GM23248 (cell line): ENCODE results near the gene CDC7. TPM values are rescaled to one million over a fixed set of nuclear protein-coding genes. Genes with fewer than 3 reads are reported as not detected.

ENCODE experiments used
- DNase-seq: peaks from one replicate; pipeline ENCODE4 v3.0.0-alpha.2; 2015
- H2AFZ ChIP-seq: fragments of 200-600 bp; sonication (generic); 2 replicates; pipeline ENCODE4 v1.6.1; 2016; ENCODE audit warnings: antibody characterized with exemption
- H3F3A ChIP-seq: fragments of 200-600 bp; sonication (generic); 2 replicates; pipeline ENCODE4 v1.6.1; 2016; ENCODE audit warnings: mild to moderate bottlenecking, antibody characterized with exemption, mixed run types; ENCODE audit not compliant: insufficient read depth
- H3K27ac ChIP-seq: fragments of 200-600 bp; sonication (generic); 2 replicates; pipeline ENCODE4 v1.5.1; 2016; ENCODE audit warnings: mild to moderate bottlenecking
- H3K27me3 ChIP-seq: fragments of 200-600 bp; sonication (generic); replicated peaks from 2 replicates; pipeline ENCODE4 v1.6.1; 2016; ENCODE audit warnings: mild to moderate bottlenecking; ENCODE audit not compliant: insufficient read depth
- H3K36me3 ChIP-seq: fragments of 200-600 bp; sonication (generic); 2 replicates; pipeline ENCODE4 v1.6.1; 2016; ENCODE audit warnings: low read depth, mild to moderate bottlenecking
- H3K4me1 ChIP-seq: fragments of 200-600 bp; sonication (generic); 2 replicates; pipeline ENCODE4 v1.6.1; 2016; ENCODE audit warnings: mild to moderate bottlenecking; ENCODE audit not compliant: insufficient read depth
- H3K4me2 ChIP-seq: fragments of 200-600 bp; sonication (generic); one replicate; pipeline ENCODE4 v1.6.1; 2016; ENCODE audit warnings: mild to moderate bottlenecking; ENCODE audit not compliant: unreplicated experiment
- H3K4me3 ChIP-seq: fragments of 200-600 bp; sonication (generic); 2 replicates; pipeline ENCODE4 v1.5.1; 2016; ENCODE audit warnings: mild to moderate bottlenecking
- H3K79me2 ChIP-seq: fragments of 200-600 bp; sonication (generic); 2 replicates; pipeline ENCODE4 v1.6.1; 2016; ENCODE audit warnings: mild to moderate bottlenecking; ENCODE audit not compliant: insufficient read depth
- H3K9ac ChIP-seq: fragments of 200-600 bp; sonication (generic); 2 replicates; pipeline ENCODE4 v1.6.1; 2016; ENCODE audit warnings: mild to moderate bottlenecking
- H3K9me2 ChIP-seq: fragments of 200-600 bp; sonication (generic); 2 replicates; pipeline ENCODE4 v1.6.1; 2016; ENCODE audit warnings: mixed run types, mild to moderate bottlenecking, moderate library complexity; ENCODE audit not compliant: insufficient read depth
- H3K9me3 ChIP-seq: fragments of 200-600 bp; sonication (generic); one replicate; pipeline ENCODE4 v1.6.1; 2017; ENCODE audit warnings: low read depth
- H4K20me1 ChIP-seq: fragments of 200-600 bp; sonication (generic); 2 replicates; pipeline ENCODE4 v1.6.0; 2016; ENCODE audit not compliant: insufficient read depth
- EZH2 ChIP-seq: fragments of 200-600 bp; sonication (generic); IDR thresholded peaks from 2 replicates; pipeline ENCODE4 v1.6.1; 2018; ENCODE audit warnings: antibody characterized with exemption, mild to moderate bottlenecking; ENCODE audit not compliant: insufficient read depth, poor library complexity, severe bottlenecking
- EZH2phosphoT487 ChIP-seq: fragments of 200-600 bp; sonication (generic); IDR thresholded peaks from 2 replicates; pipeline ENCODE4 v1.6.1; 2018; ENCODE audit warnings: antibody characterized with exemption, moderate library complexity, mild to moderate bottlenecking, low read depth; ENCODE audit not compliant: insufficient read depth
- WGBS, 2 experiments: methylation state at CpG; one replicate each; pipeline ENCODE4 v1.1.6; 2015 to 2017; ENCODE audit warnings: low lambda C conversion rate in 2 of 2, low coverage in 1 of 2; ENCODE audit errors: missing lambda C conversion rate in 2 of 2; 5-methylcytosine and 5-hydroxymethylcytosine counted together
- in situ Hi-C: fragments of 300-500 bp; cut with MboI; formaldehyde crosslinking; loops from 2 replicates; pipeline ENCODE4 v1.15.0; 2020
- polyA plus RNA-seq: library from polyadenylated mRNA; unstranded; fragments of >200 nt; fragmentation: Nextera tagmentation; extraction: Ambion mirVana; gene quantifications from 2 replicates; pipeline ENCODE4 v1.2.1, GENCODE V29; 2016
- total RNA-seq: library from RNA; depleted of rRNA; stranded (reverse); fragments of >200 nt; shearing (Covaris generic); gene quantifications from 2 replicates; pipeline ENCODE4 v1.2.3, GENCODE V29; 2014

The CDC7 gene
- total and polyA plus RNA-seq, 2 experiments from 2014 or later: 3.5 to 4.7 TPM

DNA sequence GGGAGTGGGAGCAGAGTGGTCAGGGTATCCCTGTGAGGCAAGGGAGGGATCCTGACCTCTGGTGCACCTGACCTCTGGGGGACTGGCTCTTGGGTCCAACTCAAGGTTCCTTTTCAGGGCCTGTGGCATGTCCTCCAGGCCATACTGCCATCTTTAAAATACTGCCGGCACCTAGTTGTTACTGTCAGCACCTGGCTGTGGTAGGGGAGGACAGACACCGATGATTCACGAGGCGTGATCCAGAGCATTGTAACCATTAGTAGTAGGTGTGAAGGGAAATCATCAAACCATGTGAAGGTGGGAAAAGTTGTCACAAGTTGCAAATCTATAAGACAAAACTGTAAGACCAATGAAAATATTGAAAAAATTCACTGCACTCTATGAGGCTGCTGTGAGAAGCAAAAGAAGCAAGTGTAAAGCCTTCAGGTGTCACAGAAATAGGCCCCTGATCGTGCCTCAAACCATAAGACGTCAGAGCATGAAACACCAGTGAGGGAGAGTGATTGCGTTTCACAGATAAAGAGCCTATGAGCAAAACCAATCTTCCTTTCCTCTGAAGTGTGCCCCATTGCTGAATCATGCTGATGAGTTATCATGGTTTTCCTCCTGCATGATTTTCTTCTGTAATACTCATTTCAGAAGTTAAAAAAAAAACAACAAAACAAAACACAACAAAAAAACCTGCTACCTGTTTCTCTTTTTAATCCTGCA is 55.3 kb downstream of the CDC7 start:
- Histone ChIP-seq H3F3A (peaks cover 29% of the 10 kb centered on the region), H3K9ac (peak overlapping the region; percentile 46), H3K4me3 (no peak overlapping the region), H2AFZ (no peak overlapping the region), H3K4me2 (peak overlapping the region; percentile 19), H3K9me3 (no peaks in the 10 kb centered on the region), H3K27ac (peak overlapping the region; percentile 86), H3K4me1 (peaks cover 43% of the 10 kb centered on the region), H3K27me3 (no peaks in the 10 kb centered on the region), H3K9me2 (no peaks in the 10 kb centered on the region), H3K79me2 (no peaks in the 10 kb centered on the region), H3K36me3 (no peaks in the 10 kb centered on the region), H4K20me1 (no peaks in the 10 kb centered on the region)
- peak; percentile 94 for DNase-seq
- WGBS, 2 experiments: 40 to 43% methylated on average over 7 of the region's 7 CpGs
- TF ChIP-seq EZH2phosphoT487 (no peak), EZH2 (no peak)
- in situ Hi-C loops: no loop called here

DNA sequence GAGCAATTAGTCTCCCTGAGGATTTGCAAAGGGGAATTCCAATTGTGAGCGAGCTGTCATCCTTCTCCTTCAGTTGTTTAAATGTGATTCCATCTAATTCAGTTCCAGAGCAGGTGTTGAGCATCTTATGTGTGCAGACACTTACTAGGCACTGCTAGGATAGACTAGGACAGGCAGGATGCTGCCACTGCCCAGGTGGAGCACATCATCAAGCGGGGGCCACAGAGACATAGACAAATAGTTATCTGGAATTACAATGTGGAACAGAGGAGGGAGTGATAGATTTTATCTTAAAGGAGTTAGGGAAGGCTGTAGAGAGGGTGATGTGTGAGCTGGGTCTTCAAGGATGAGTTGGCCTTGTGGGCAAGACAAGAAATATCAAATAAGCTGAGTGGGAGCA is 55.9 kb downstream of the CDC7 start:
- Histone ChIP-seq H3K4me2 (peak overlapping the region; percentile 19), H4K20me1 (no peaks in the 10 kb centered on the region)

DNA sequence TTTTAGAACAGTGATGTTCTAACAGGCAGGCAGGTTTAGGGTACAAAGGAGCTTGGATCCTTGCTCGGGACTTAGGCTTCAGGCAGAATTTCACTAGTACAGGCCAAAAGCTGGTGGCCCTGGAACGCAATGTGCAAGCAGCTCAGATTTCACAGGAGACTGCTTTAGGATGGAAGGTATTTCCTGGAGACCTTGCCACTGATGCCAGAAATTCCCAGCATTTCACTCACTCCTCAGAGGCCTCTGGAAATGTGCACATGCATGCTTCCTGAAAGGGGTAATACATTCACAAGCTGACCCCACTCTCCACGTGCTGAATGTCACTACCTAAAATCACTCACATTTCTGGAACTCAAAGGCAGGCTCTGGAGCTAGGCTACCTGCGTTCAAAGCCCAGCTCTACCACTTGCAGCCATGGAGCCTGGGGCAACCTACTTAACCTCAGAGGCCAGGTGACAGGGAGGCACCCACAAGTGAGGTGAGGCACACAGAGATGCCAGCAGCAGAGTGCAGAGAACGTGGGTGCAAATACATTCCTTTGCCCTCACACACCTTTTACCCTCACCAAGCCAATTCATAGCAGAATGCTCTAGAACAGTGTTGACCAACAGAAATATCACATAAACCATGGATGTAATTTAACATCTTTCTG is 56.5 kb downstream of the CDC7 start:
- Histone ChIP-seq H3K27ac (no peak overlapping the region), H3K9me2 (no peaks in the 10 kb centered on the region), H2AFZ (no peak overlapping the region), H4K20me1 (no peaks in the 10 kb centered on the region), H3K9me3 (no peaks in the 10 kb centered on the region), H3K27me3 (no peaks in the 10 kb centered on the region), H3F3A (peaks cover 25% of the 10 kb centered on the region), H3K36me3 (no peaks in the 10 kb centered on the region), H3K9ac (no peak overlapping the region), H3K79me2 (no peaks in the 10 kb centered on the region), H3K4me2 (no peak overlapping the region), H3K4me3 (no peak overlapping the region), H3K4me1 (peaks cover 38% of the 10 kb centered on the region)
- TF ChIP-seq EZH2: no peak
- no peak for TF ChIP-seq EZH2phosphoT487
- no peak for DNase-seq
- 79 to 88% methylated on average over 5 of the region's 5 CpGs for WGBS, 2 experiments
- in situ Hi-C loops: no loop called here

More for the DNA sequence above, 55.9 kb downstream of the CDC7 start:
- Histone ChIP-seq H3K9me2 (no peaks in the 10 kb centered on the region), H3K9me3 (no peaks in the 10 kb centered on the region), H3K27ac (peak overlapping the region; percentile 86), H3F3A (peaks cover 28% of the 10 kb centered on the region), H2AFZ (no peak overlapping the region), H3K27me3 (no peaks in the 10 kb centered on the region), H3K36me3 (no peaks in the 10 kb centered on the region), H3K4me1 (peaks cover 43% of the 10 kb centered on the region), H3K9ac (peak overlapping the region; percentile 35; the same call in 1 of the 2 replicates), H3K79me2 (no peaks in the 10 kb centered on the region), H3K4me3 (no peak overlapping the region)
- no peak for TF ChIP-seq EZH2phosphoT487
- no peak for TF ChIP-seq EZH2
- in situ Hi-C loops: no loop called here
- WGBS, 2 experiments: 93 to 96% methylated on average over 2 of the region's 2 CpGs
- DNase-seq: no peak

DNA sequence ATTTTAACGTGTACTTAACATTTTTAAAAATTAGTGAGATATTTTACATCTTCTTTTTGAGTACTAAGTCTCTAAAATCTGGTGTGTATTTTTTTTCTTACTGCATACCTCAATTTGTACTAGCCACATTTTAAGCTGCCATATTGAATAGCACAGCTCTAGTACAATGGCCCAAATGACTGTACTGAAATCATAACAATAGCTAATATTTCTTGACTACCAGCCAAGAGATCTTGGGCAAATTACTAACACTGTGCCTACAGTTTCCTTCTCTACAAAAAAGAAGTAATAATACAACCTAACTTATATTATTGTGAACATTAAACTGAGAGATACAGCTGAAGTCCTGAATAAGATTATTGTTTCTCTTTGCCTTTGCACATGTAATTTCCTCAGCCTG is 57.2 kb downstream of the CDC7 start:
- Histone ChIP-seq H3K79me2 (no peaks in the 10 kb centered on the region), H3K9me2 (no peaks in the 10 kb centered on the region), H3K27ac (no peak overlapping the region), H3K36me3 (no peaks in the 10 kb centered on the region), H2AFZ (no peak overlapping the region), H3K27me3 (no peaks in the 10 kb centered on the region), H3K4me3 (no peak overlapping the region), H3K4me2 (no peak overlapping the region), H3F3A (peaks cover 23% of the 10 kb centered on the region), H3K9me3 (no peaks in the 10 kb centered on the region), H3K9ac (no peak overlapping the region), H4K20me1 (no peaks in the 10 kb centered on the region), H3K4me1 (peaks cover 31% of the 10 kb centered on the region)
- TF ChIP-seq EZH2: no peak
- TF ChIP-seq EZH2phosphoT487: no peak
- 47 to 54% methylated on average over 1 of the region's 1 CpG for WGBS, 2 experiments
- DNase-seq: no peak
- in situ Hi-C loops: no loop called here
